Right atrium auricular region (tissue), 2 donors: ENCODE measurements around the gene MEF2A. TPM values are rescaled to one million over a fixed set of nuclear protein-coding genes. Genes with fewer than 3 reads are reported as not detected.

Source experiments
- DNase-seq: peaks from one replicate; pipeline ENCODE4 v3.0.0-alpha.2; 2019; ENCODE audit warnings: low spot score
- H3K27ac ChIP-seq, 2 donors: fragments of 200-600 bp; sonication (generic); 1 replicate in 1 of 2; 2 replicates in 1 of 2; pipeline ENCODE4 v1.5.1; 2016 to 2019
- H3K27me3 ChIP-seq, 2 donors: fragments of 200-600 bp; sonication (generic); one replicate each; pipeline versions ENCODE4 v1.5.1 to v1.6.0; 2017 to 2019
- H3K36me3 ChIP-seq: fragments of 200-600 bp; sonication (generic); one replicate; pipeline ENCODE4 v1.5.1; 2016
- H3K4me1 ChIP-seq, 2 donors: fragments of 200-600 bp; sonication (generic); one replicate each; pipeline versions ENCODE4 v1.5.1 to v1.6.0; 2017 to 2019
- H3K4me3 ChIP-seq, 2 donors: fragments of 200-600 bp; sonication (generic); 1 replicate in 1 of 2; 2 replicates in 1 of 2; pipeline ENCODE4 v1.5.1; 2017 to 2019; ENCODE audit warnings: mild to moderate bottlenecking in 1 of 2, moderate library complexity in 1 of 2
- H3K9me3 ChIP-seq, 2 donors: fragments of 200-600 bp; sonication (generic); one replicate each; pipeline ENCODE4 v1.5.1; 2019
- total RNA-seq, 2 donors: library from RNA; depleted of rRNA; stranded (reverse); fragments of >200 nt; gene quantifications; one replicate each; pipeline ENCODE4 v1.1.0, GENCODE V29; 2016
- TF ChIP-seq, protein P1 (sequence below), 2 donors: fragments of 200-600 bp; sonication (generic); IDR thresholded peaks; one replicate each; pipeline ENCODE4 v1.5.1; 2019; ENCODE audit warnings: antibody characterized with exemption in 2 of 2

Gene MEF2A
- total RNA-seq, 2 donors from 2014 or later, result 175 to 245 TPM

DNA sequence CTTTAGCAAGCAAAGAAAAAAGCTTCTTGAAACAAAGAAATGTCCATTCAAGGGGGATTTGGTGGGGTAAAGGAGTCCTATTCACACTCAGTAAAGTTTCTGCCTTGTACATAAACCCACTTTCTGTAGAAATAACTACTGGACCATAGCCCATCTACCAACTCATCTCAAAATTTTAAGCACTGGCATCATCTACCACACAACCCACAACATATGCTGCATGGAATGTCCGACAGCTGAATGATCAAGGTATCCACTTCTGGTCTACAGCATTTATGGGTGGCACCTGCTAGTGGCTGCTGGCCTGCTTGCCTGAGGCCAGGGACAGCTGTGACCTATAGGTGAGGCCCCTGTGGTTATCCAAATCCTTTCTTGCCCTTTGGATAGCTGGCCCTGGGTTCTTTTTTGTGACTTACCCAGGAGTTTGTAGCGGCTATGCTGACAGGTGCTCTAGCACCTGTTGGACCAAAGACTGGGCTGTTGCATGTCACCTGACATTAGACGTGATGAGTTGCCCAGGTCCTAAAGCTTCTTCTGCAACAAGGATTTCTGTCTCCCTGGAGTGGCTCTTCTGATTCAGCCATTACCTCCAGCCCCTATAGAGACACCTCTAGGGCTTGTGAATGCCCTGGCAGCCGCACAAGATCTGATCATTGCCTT lies 19.2 kb upstream of the MEF2A start:
- Histone ChIP-seq H3K4me1 (no peaks in the 10 kb centered on the region), H3K4me3 (no peak overlapping the region), H3K9me3 (no peaks in the 10 kb centered on the region), H3K27ac (no peak overlapping the region), H3K36me3 (no peaks in the 10 kb centered on the region), H3K27me3 (no peaks in the 10 kb centered on the region)
- TF ChIP-seq, protein P1, sequence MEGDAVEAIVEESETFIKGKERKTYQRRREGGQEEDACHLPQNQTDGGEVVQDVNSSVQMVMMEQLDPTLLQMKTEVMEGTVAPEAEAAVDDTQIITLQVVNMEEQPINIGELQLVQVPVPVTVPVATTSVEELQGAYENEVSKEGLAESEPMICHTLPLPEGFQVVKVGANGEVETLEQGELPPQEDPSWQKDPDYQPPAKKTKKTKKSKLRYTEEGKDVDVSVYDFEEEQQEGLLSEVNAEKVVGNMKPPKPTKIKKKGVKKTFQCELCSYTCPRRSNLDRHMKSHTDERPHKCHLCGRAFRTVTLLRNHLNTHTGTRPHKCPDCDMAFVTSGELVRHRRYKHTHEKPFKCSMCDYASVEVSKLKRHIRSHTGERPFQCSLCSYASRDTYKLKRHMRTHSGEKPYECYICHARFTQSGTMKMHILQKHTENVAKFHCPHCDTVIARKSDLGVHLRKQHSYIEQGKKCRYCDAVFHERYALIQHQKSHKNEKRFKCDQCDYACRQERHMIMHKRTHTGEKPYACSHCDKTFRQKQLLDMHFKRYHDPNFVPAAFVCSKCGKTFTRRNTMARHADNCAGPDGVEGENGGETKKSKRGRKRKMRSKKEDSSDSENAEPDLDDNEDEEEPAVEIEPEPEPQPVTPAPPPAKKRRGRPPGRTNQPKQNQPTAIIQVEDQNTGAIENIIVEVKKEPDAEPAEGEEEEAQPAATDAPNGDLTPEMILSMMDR (IDR thresholded peaks at IDR 0.05), result no peak
- DNase-seq, result no peak

DNA sequence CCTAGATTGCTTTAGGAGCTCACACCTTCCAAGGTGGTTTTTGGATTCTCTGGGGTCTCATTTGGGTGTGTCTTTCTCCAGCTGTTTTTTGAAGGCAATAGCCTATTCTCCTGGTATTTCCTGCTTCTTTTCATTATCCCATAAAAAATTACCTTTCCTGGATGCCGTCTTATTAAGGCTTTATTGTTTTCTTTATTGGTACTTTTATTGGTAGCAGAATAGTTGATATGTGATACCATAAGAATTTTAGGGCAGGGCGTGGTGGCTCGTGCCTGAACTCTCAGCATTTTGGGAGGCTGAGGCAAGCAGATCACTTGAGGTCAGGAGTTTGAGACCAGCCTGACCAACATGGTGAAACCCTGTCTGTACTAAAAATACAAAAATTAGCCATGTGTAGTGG lies 18.3 kb upstream of the MEF2A start:
- no peak overlapping the region for H3K27ac ChIP-seq
- no peaks in the 10 kb centered on the region for H3K27me3 ChIP-seq
- no peaks in the 10 kb centered on the region for H3K9me3 ChIP-seq
- DNase-seq, result no peak
- no peaks in the 10 kb centered on the region for H3K4me1 ChIP-seq
- H3K36me3 ChIP-seq, result no peaks in the 10 kb centered on the region
- TF ChIP-seq, protein P1 (IDR thresholded peaks at IDR 0.05), result no peak
- H3K4me3 ChIP-seq, result no peak overlapping the region

DNA sequence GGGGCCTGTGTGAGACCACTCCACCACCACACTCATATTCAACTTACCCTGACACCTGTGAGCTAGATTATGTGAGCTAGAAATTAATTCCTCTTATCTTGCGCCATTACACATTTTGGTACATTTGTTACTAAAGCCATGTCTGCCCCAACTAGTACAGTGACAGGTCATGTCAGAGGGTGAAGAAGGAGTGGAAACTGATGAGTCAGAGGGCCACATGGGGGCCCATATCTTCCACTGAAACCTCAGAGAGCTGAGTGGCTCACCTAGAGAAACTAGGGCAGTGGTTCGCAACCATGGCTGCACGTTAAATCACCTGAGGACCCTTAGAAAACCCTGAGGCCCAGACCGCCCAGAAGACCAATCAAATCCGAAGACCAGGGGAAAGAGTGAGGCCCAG lies 15.7 kb upstream of the MEF2A start:
- no peak for DNase-seq
- no peaks in the 10 kb centered on the region for H3K4me1 ChIP-seq

DNA sequence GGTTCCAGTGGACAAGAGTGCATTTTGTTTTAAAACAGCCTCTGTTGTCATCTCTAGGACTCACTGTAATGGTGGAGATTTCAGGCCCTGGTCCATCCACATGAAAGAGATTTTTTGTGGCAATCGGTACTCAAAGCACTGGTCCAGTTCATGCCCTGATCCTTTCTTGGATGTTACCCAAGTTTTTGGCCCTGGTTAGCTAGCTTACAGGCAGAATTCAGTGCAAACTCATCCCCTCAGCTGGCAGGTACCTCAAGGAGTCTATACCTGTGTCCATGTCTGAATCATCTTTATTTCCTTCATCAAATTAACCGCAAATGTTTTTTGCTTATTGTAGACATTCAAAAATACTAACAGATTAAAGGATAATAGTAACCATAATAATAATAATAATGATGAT lies 13.7 kb upstream of the MEF2A start:
- Histone ChIP-seq H3K4me3 (no peak overlapping the region), H3K9me3 (no peaks in the 10 kb centered on the region), H3K4me1 (no peaks in the 10 kb centered on the region), H3K36me3 (no peaks in the 10 kb centered on the region), H3K27me3 (no peaks in the 10 kb centered on the region), H3K27ac (no peak overlapping the region)
- TF ChIP-seq, protein P1 (IDR thresholded peaks at IDR 0.05), result no peak
- DNase-seq, result no peak

More for the DNA sequence above, 15.7 kb upstream of the MEF2A start:
- H3K4me3 ChIP-seq, result no peak overlapping the region
- no peaks in the 10 kb centered on the region for H3K36me3 ChIP-seq
- H3K9me3 ChIP-seq, result no peaks in the 10 kb centered on the region
- TF ChIP-seq, protein P1 (IDR thresholded peaks at IDR 0.05), result no peak
- no peak overlapping the region for H3K27ac ChIP-seq
- no peaks in the 10 kb centered on the region for H3K27me3 ChIP-seq

DNA sequence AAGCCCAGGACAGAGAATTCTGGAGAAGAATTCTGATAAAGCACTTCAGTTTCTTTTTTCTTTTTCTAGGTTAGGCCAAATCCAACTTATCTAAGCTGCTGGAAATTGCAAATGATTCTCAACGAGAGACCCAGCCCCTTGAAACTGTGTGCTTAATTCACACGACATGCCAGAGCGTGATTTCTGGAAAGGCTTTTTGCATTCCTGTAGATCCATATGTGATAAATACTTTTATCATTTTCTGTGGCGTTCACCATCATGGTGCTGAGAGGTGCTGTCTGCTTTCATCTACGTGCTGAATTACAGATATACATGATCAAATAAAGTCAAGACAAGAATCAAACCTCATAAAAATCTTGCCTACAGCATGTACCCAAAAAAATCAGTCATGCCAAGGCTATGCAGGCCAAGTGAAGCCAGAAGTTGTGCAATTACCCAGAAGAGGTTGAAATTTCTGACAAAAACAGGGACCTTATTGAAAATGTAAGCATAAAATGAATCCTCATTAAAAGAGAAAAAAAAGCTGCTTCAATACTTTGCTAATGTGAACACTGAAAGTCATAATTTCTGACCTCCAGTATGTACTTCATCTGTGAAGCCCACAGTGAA lies 10.8 kb upstream of the MEF2A start:
- Histone ChIP-seq H3K27me3 (no peaks in the 10 kb centered on the region), H3K4me3 (no peak overlapping the region), H3K36me3 (no peaks in the 10 kb centered on the region), H3K4me1 (no peaks in the 10 kb centered on the region), H3K27ac (no peak overlapping the region), H3K9me3 (no peaks in the 10 kb centered on the region)
- no peak for DNase-seq
- TF ChIP-seq, protein P1 (IDR thresholded peaks at IDR 0.05), result no peak

DNA sequence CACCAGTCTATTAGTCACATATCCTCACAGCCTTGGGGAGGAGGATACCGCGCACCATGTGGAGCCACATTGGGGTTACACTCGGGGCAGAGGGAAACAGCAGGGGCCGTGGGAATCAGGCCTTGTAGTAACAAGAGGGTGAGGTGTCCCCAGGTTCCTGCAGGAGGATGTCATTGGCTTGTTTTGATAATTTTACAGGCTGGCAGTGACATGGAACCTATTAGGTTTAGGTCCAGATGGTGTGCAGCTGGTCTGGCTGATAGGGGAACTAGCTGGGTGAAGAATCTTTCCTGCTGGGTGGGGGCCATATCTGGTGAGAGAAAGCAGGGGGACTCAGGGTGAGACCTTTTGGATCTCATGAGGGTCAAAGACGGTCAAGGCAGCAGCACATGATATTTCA lies 9.8 kb upstream of the MEF2A start:
- TF ChIP-seq, protein P1 (IDR thresholded peaks at IDR 0.05), result no peak
- no peaks in the 10 kb centered on the region for H3K36me3 ChIP-seq
- no peak overlapping the region for H3K27ac ChIP-seq
- H3K4me3 ChIP-seq, result no peak overlapping the region
- DNase-seq, result no peak
- H3K9me3 ChIP-seq, result no peaks in the 10 kb centered on the region
- H3K4me1 ChIP-seq, result no peaks in the 10 kb centered on the region
- no peaks in the 10 kb centered on the region for H3K27me3 ChIP-seq
